NCI-H446 (cell line): ENCODE results near the gene CTU2.
"Not testable (repeated sequence)": the region's sequence is repeated elsewhere in the genome, so short reads cannot be mapped to it uniquely, and the experiment has no call there.

Experiments
- DNase-seq, 2 experiments: peaks; one replicate each; lab custom pipeline; 2025; lab: John Stamatoyannopoulos, UW

Gene CTU2

GRCh38 chr16:88706229-88706964 is at the start of gene CTU2, which contains the start of gene RNF166:
TSS of gene CTU2 (plus strand) at chr16:88706503. CDS start at chr16:88706531, 28 bp downstream.
TSS of gene RNF166 (minus strand) at chr16:88706408. CDS start at chr16:88706325, 83 bp downstream.
- DNase-seq, result peak; percentile 18 to 79

- no peak for DNase-seq
Measured at GRCh38 chr16:88657371-88657770, 48.9 kb upstream of the CTU2 start.

- DNase-seq, result no peak
Measured at GRCh38 chr16:88658714-88659113, 47.6 kb upstream of the CTU2 start.

DNA sequence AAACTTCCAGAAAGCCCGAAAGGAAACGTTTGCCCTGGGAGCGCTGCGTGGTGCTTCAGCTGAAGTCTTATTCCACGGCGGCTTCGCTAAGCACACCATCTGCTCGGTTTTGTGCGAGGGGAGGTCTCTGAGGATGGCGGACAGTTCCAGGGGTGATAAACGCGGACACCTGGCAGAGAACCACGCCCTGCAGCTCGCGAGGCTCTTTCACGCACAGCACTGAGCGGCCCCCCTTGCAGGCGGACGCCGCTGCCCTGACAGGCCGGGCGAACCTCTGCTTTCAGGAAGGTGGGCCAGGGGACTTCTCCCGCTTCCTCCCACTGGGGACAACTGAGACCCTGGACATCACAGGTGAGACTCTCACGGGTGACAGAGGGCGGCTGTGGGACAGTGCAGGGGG is 47.1 kb upstream of the CTU2 start:
- no peak for DNase-seq

DNA sequence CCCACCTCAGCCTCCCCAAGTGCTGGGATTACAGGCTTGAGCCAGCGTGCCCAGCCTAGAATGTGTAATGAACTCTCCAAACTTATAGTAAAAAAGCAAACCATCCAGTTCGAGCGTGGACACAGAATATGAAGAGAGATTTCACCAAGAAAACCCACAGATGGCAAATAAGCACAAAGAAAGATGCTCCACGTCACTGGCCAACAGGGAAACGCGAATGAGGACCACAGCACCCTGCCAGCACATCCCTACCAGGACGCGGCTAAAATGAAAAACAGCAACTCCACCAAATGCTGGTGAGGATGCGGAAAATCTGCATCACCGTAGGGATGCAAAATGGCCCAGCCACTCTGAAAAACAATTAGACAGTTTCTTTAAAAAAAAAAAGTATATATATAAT is 44.8 kb upstream of the CTU2 start:
- DNase-seq, result no peak

DNA sequence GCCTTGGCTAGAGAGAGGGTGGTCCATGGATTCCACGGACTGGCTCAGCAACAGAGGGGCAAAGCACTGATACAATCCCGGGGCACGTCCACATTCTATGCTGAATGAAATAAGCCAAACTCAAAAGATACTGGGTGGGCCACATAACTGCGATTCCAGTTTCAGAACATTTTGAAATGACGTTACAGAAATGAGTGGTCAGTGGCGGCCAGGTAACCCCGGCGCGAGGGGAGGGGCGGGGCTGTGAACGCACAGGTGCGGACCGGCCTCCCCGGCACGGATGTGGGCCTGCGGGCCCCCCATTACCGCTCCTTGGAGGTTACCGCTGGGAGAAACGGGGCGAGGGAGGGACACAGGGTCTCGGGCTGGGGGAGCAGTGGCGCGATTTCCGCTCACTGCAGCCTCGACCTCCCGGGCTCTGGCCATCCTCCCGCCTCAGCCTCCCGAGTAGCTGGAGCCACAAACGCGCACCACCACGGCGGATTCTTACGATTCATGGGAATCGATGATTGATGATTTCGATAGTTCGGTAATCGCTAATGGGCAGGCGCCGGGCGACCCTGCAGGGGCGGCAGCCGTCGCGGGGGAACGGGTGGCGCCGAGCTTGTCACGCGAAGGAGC is 44.0 kb upstream of the CTU2 start:
- DNase-seq, result no peak

DNA sequence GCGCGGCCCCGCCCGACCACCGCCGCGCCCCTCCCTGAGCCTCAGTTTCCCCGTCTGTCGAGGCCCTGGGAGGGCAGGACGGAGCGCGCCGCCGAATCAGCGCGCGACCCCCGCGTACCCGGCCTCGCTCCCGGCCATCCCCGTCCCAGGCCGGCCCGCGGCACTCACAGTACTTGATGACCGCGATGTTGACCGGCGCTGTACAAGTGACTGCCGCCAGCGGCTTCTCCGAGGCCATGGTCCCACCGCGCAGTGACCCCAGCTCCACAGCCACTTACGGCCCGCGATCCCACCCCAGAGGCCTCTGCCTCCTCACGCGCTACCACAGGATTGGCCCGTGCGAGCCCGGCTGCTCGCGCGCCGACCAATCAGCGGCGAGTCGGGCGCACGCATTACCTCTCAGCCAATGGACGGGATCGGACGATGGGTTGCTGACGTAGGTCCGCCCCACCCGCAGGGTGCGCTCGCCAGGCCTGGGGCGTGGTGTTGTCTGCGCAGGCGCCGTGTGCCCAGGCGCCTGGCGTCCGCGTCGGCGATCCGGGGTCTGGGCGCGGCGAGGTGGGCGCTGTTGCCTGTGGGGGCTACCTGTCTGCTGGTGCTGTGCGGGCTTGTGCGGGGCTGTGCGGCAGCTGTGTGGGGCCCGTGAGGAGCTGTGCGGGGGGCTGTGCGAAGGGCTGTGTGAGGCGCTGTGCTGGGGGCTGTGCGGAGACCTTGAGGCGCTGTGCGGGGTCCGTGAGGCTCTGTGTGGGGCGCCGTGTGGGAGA is 43.3 kb upstream of the CTU2 start, which contains the start of gene MVD:
TSS of gene MVD (minus strand) at position 249 of the 764 bp plus-strand sequence. CDS start at position 238, 11 bp downstream.
- peak; percentile 85 to 96 for DNase-seq

GRCh38 chr16:88665148-88665547 is 41.2 kb upstream of the CTU2 start:
- no peak for DNase-seq

- no peak for DNase-seq
Measured at GRCh38 chr16:88665570-88665969, 40.7 kb upstream of the CTU2 start.

DNA sequence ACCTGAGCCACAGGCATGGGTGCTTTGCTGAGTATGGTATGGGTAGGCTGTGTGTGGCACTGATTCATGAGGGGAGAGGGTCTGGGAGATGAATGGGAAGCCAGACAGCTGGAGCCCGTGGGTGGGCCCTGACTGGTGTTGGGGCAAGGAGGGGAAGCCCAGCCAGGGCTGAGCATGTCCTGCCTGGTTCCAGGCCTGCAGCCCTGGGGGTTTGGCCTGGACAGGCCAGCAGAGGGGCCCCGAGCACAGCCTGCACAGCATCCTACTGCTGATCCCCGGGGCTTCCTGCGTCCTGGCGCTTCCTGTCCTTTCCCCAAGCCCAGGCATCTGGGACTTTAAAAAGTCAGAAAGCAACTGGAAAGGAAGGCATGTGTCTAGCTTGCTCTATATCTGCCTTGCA is 38.8 kb upstream of the CTU2 start:
- no peak for DNase-seq

GRCh38 chr16:88669493-88669892 is 36.8 kb upstream of the CTU2 start:
- not testable (repeated sequence) for DNase-seq

GRCh38 chr16:88669980-88670379 is 36.3 kb upstream of the CTU2 start:
- no peak for DNase-seq

DNA sequence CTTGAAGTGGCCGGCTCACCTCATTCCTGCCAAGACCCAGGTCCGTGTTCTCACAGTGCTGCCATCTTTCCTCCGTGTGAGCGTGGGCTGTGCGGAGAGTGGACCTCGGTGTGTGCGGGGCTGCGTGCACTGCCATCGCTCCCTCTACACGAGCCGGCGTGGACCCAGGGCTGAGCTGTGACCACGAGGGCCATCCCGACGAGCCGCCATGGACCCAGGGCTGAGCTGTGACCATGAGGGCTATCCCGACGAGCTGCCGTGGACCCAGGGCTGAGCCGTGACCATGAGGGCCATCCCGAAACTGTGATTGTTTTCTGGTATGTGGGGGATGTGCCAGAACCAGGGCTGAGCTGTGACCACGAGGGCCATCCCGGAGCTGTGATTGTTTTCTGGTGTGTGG is 34.5 kb upstream of the CTU2 start:
- no peak for DNase-seq

DNA sequence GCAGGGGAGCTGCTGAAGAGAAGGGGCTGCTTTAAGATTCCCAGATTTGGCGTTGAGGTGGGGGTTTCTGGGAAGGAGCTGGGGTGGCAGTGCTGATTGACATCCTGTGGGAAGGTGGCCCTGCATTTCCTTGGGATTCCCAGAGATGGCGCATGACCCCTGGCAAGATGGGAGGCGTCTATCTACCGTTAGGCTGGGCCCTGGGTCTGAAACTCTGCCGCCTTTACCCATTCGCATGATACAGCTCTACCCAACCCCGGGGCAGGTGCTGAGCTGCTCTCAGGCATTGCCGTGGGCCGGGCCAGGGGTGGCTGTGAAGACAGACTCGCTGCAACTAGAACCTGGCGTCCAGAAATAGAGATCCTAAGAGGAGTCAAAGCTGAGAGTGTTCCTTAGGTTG is 33.5 kb upstream of the CTU2 start:
- no peak for DNase-seq

- no peak for DNase-seq
Measured at GRCh38 chr16:88673716-88674379, 32.5 kb upstream of the CTU2 start.

DNA sequence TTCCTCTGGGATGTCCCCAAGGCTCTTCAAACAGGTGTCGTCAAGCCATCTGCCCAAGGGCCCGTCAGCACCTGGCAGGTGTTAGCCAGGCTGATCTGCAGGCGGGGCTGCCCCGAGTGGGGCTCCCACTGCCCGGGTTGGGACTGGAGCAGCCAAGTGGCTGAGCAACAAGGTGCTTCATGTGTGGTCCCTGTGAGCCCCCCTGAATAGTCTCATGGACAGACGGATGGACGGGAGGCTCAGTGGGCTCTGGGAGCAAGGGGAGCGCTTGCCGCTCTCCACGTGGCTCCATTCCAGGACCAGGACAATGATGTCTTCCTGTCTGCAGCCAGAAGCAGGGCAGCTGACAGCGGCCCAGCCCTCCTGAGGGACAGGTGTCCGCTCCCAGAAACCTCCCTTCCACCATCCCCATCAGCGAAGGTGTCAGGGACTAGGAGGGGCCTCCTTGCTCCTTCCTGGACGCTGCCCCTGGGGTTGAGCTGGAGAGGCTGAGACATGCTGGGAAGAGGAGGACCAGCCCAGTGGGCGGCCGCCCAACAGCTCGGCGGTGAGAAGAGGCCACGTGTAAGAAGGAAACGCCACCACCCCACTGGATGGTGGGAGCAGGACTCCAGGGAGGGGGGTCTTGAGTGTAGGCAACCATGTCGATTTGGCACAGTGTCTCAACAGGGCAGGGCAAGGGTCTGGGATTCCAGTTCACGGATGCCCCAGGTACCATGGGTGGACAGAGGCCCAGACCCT is 29.6 kb upstream of the CTU2 start:
- no peak for DNase-seq

- no peak for DNase-seq
Measured at GRCh38 chr16:88677721-88678120, 28.6 kb upstream of the CTU2 start.

DNA sequence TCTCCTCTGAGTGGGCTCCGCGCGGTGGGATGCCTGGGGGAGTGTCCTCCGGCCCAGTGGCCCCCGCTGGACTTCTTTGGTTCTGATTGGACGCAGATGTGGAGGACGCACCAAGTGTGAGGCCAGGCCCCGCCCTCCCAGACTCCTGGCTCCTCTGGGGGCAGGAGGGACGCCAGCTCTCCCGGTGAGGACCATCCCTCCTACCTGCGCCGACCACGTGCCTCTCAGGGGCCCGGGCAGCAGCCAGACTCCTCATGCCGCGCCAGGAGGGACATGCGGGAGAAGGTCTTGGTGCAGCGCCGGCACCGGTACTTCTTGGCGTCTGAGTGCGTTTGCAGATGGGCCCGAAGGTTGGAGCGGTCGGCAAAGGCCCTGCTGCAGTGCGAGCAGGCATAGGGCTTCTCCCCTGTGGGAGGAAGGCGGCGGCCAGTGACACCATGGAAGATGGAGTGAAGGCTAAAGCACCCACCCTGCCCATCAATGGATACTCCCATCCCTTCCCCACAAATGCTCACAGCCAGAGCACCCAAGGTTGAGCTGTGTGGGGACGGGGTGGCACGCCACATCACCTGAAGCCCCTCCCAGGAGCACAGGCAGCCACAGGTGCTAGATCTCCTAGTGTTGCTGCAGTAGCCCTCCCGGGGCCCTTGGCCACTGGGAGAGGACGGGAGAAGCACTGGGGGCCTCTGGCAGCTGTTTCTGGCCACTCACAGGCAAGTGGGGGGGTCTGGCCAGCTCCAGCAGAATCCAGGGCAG is 27.9 kb upstream of the CTU2 start:
- DNase-seq, result no peak

- DNase-seq, result no peak
Measured at GRCh38 chr16:88680554-88681083, 25.7 kb upstream of the CTU2 start.

- no peak for DNase-seq
Measured at GRCh38 chr16:88681084-88681680, 25.1 kb upstream of the CTU2 start.
